Stomach (tissue), 4 donors: ENCODE measurements around the gene DIAPH2.

Experiments used
- CTCF ChIP-seq, 7 experiments: fragments of 450-650 bp in 4 of 7; fragments of 200-600 bp in 3 of 7; sonication (generic) in 3 of 7; IDR thresholded peaks; one replicate each; pipeline ENCODE4 v1.5.1; 2016 to 2019; ENCODE audit warnings: antibody characterized with exemption in 7 of 7, control low read depth in 2 of 7, mild to moderate bottlenecking in 1 of 7
- POLR2A ChIP-seq, 4 donors: fragments of 450-650 bp; IDR thresholded peaks; one replicate each; pipeline ENCODE4 v1.6.1; 2016; ENCODE audit warnings: antibody characterized with exemption in 4 of 4, control low read depth in 2 of 4, mild to moderate bottlenecking in 1 of 4, moderate library complexity in 1 of 4
- POLR2AphosphoS5 ChIP-seq, 3 donors: sonication (generic); formaldehyde crosslinking; IDR thresholded peaks; one replicate each; pipeline ENCODE4 v1.6.1; 2016; ENCODE audit warnings: antibody characterized with exemption in 3 of 3

GRCh38 chrX:96889726-96890125, 205.1 kb downstream of the DIAPH2 start:
- TF ChIP-seq POLR2AphosphoS5 (IDR thresholded peaks at IDR 0.05): no peak
- no peak for TF ChIP-seq CTCF (IDR thresholded peaks at IDR 0.05)
- no peak for TF ChIP-seq POLR2A (IDR thresholded peaks at IDR 0.05)
